Natural killer cell (primary cell): Measurements from ENCODE around the gene MACROD2. TPM values are rescaled to one million over a fixed set of nuclear protein-coding genes. Genes with fewer than 3 reads are reported as not detected.

Experiments used
- ATAC-seq, 3 donors: fragments of 150-1000 bp in 2 of 3; fragments of 200-7000 bp in 1 of 3; cut with Tn5 transposase; 1 replicate in 1 of 3; 2 replicates in 2 of 3; pipeline ENCODE4 v1.10.0; 2021; ENCODE audit warnings: mild to moderate bottlenecking in 2 of 3, moderate library complexity in 2 of 3
- DNase-seq, 2 donors: peaks; one replicate each; pipeline versions ENCODE4 v3.0.0 to v3.0.0-alpha.2; 2013 to 2021; ENCODE audit warnings: mixed read lengths in 1 of 2
- H3K27ac ChIP-seq: one replicate; pipeline ENCODE4 v1.5.1; 2013; ENCODE audit warnings: mild to moderate bottlenecking, low read length
- H3K27me3 ChIP-seq: one replicate; pipeline ENCODE4 v1.6.1; 2013; ENCODE audit warnings: low read length; ENCODE audit not compliant: control insufficient read depth, insufficient read depth
- H3K36me3 ChIP-seq: one replicate; pipeline ENCODE4 v1.6.1; 2013; ENCODE audit warnings: low read length; ENCODE audit not compliant: control insufficient read depth, insufficient read depth
- H3K4me1 ChIP-seq: one replicate; pipeline ENCODE4 v1.6.1; 2013; ENCODE audit warnings: low read length; ENCODE audit not compliant: control insufficient read depth, insufficient read depth
- H3K4me3 ChIP-seq: one replicate; pipeline ENCODE4 v1.5.1; 2013; ENCODE audit warnings: low read length
- H3K9me3 ChIP-seq: one replicate; pipeline ENCODE4 v1.6.1; 2013; ENCODE audit warnings: low read length; ENCODE audit not compliant: control insufficient read depth, insufficient read depth
- H3K27ac Mint-ChIP-seq, 2 donors: one replicate each; pipeline ENCODE4 v1.8.0; 2022; ENCODE audit warnings: mild to moderate bottlenecking in 2 of 2, mixed read lengths in 2 of 2, moderate library complexity in 1 of 2
- H3K27me3 Mint-ChIP-seq, 2 donors: one replicate each; pipeline ENCODE4 v1.8.0; 2022; ENCODE audit warnings: low read depth in 2 of 2, mixed read lengths in 2 of 2
- H3K36me3 Mint-ChIP-seq: one replicate; pipeline ENCODE4 v1.8.0; 2022; ENCODE audit warnings: mixed read lengths
- H3K4me1 Mint-ChIP-seq, 2 donors: one replicate each; pipeline ENCODE4 v1.8.0; 2022; ENCODE audit warnings: mixed read lengths in 2 of 2
- H3K4me3 Mint-ChIP-seq: one replicate; pipeline ENCODE4 v1.8.0; 2022; ENCODE audit warnings: mild to moderate bottlenecking, moderate library complexity, mixed read lengths
- H3K9me3 Mint-ChIP-seq, 2 donors: one replicate each; pipeline ENCODE4 v1.8.0; 2022; ENCODE audit warnings: mixed read lengths in 2 of 2
- CTCF ChIP-seq: fragments of 200-600 bp; IDR thresholded peaks from one replicate; pipeline ENCODE4 v1.8.0; 2022; ENCODE audit warnings: antibody characterized with exemption
- WGBS: methylation state at CpG from one replicate; pipeline ENCODE4 v1.1.7; 2013; ENCODE audit warnings: missing lambda C conversion rate; ENCODE audit not compliant: insufficient coverage; 5-methylcytosine and 5-hydroxymethylcytosine counted together
- intact Hi-C: fragments of 100-400 bp; cut with micrococcal nuclease; formaldehyde crosslinking; loops from one replicate; pipeline ENCODE4 v1.14.2; 2022
- total RNA-seq, 4 donors: library from RNA; stranded (reverse); fragments of 120-200 nt in 1 of 4; gene quantifications; one replicate each; pipeline versions ENCODE4 v1.2.3 to v1.2.4, GENCODE V29; 2013 to 2022

MACROD2 gene
- total RNA-seq, 3 donors from 2014 or later (not counting 1 experiment from before 2014, with no cell fraction given), result 0.19 to 0.88 TPM; not detected in 1

DNA sequence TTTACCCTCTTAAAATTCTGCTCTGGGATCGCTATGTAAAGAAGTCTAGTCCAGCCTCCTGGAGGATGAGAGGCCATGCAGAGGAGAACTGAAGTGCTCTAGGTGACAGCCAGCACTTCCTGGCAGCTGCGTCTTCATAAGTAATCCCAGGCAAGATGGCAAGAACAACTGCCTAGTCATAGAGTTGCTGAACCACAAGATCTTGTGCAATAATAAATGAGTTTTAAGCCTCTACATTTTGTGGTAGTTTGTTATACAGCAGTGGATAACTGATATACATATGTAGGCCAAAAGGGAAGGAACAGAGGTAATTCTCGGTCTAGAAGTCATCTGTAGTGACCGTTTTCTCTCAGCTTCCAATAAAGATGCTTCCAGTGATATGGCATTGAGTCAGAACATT is 445.9 kb downstream of the MACROD2 start:
- no peaks in the 10 kb centered on the region for H3K27me3 Mint-ChIP-seq
- H3K36me3 ChIP-seq, result no peaks in the 10 kb centered on the region
- peaks cover 4% of the 10 kb centered on the region for H3K9me3 ChIP-seq
- no peaks in the 10 kb centered on the region for H3K4me1 Mint-ChIP-seq
- WGBS, result 74% methylated on average over 4 of the region's 4 CpGs
- H3K4me3 ChIP-seq, result no peak overlapping the region
- DNase-seq (no peak), ATAC-seq (no peak)
- H3K4me3 Mint-ChIP-seq, result no peak overlapping the region
- intact Hi-C loops, result no loop called here
- no peak for TF ChIP-seq CTCF
- H3K9me3 Mint-ChIP-seq, result peaks cover 17 to 23% of the 10 kb centered on the region in 2 donors
- H3K4me1 ChIP-seq, result no peaks in the 10 kb centered on the region
- H3K36me3 Mint-ChIP-seq, result peaks cover 22% of the 10 kb centered on the region
- H3K27ac ChIP-seq, result no peak overlapping the region
- no peak overlapping the region for H3K27ac Mint-ChIP-seq
- no peaks in the 10 kb centered on the region for H3K27me3 ChIP-seq

- Mint-ChIP-seq H3K36me3 (peaks cover 15% of the 10 kb centered on the region), H3K4me1 (no peaks in the 10 kb centered on the region), H3K4me3 (no peak overlapping the region), H3K9me3 (peaks cover 17 to 20% of the 10 kb centered on the region in 2 donors), H3K27me3 (no peaks in the 10 kb centered on the region), H3K27ac (no peak overlapping the region)
- no peak for TF ChIP-seq CTCF
- ATAC-seq (no peak), DNase-seq (no peak)
- H3K4me3 ChIP-seq, result no peak overlapping the region
- no peaks in the 10 kb centered on the region for H3K36me3 ChIP-seq
- no peak overlapping the region for H3K27ac ChIP-seq
- intact Hi-C loops, result no loop called here
- H3K4me1 ChIP-seq, result no peaks in the 10 kb centered on the region
- H3K9me3 ChIP-seq, result peaks cover 10% of the 10 kb centered on the region
- H3K27me3 ChIP-seq, result no peaks in the 10 kb centered on the region
- WGBS, result 94% methylated on average over 3 of the region's 3 CpGs
Observed at GRCh38 chr20:14444106-14444505, 448.8 kb downstream of the MACROD2 start.

DNA sequence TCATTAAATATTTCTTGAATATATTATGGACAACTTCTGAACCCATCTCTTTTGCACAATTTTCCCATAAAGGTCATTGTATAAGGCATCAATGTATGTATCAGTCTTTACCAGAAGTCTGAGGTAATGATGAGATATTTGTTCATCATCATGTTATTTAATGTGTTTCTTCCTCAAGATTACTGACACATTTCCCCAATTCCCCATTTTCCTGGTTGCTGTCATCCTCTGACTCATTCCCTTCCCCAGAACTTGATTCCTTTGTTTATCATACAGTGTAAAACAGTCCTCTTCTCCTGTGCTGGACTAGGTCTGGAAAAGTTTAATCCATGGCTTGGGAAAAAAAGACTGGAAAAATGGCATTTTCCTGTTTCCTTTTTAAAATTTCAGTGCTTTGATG is 450.0 kb downstream of the MACROD2 start:
- no peaks in the 10 kb centered on the region for H3K4me1 Mint-ChIP-seq
- no peak overlapping the region for H3K27ac ChIP-seq
- H3K36me3 ChIP-seq, result no peaks in the 10 kb centered on the region
- TF ChIP-seq CTCF, result no peak
- no peak overlapping the region for H3K4me3 ChIP-seq
- peaks cover 20% of the 10 kb centered on the region for H3K36me3 Mint-ChIP-seq
- H3K27me3 Mint-ChIP-seq, result no peaks in the 10 kb centered on the region
- no peak for DNase-seq
- H3K9me3 ChIP-seq, result peaks cover 10% of the 10 kb centered on the region
- peaks cover 19 to 22% of the 10 kb centered on the region in 2 donors for H3K9me3 Mint-ChIP-seq
- intact Hi-C loops, result no loop called here
- H3K27ac Mint-ChIP-seq, result no peak overlapping the region
- H3K4me1 ChIP-seq, result no peaks in the 10 kb centered on the region
- H3K27me3 ChIP-seq, result no peaks in the 10 kb centered on the region
- no peak overlapping the region for H3K4me3 Mint-ChIP-seq
- no peak for ATAC-seq

GRCh38 chr20:14445902-14446301 is 450.6 kb downstream of the MACROD2 start:
- intact Hi-C loops, result no loop called here
- H3K4me1 ChIP-seq, result no peaks in the 10 kb centered on the region
- H3K9me3 Mint-ChIP-seq, result peaks cover 19 to 21% of the 10 kb centered on the region in 2 donors

More at GRCh38 chr20:14445902-14446301, 450.6 kb downstream of the MACROD2 start:
- Mint-ChIP-seq H3K36me3 (peaks cover 20% of the 10 kb centered on the region), H3K4me3 (no peak overlapping the region), H3K4me1 (no peaks in the 10 kb centered on the region), H3K27ac (no peak overlapping the region), H3K27me3 (no peaks in the 10 kb centered on the region)
- DNase-seq (no peak), ATAC-seq (no peak)
- Histone ChIP-seq H3K9me3 (peaks cover 6% of the 10 kb centered on the region), H3K4me3 (no peak overlapping the region), H3K27me3 (no peaks in the 10 kb centered on the region), H3K36me3 (no peaks in the 10 kb centered on the region), H3K27ac (no peak overlapping the region)
- no peak for TF ChIP-seq CTCF
